Hematopoietic multipotent progenitor cell treated with erythropoietin and hydrocortisone succinate and interleukin-3 and kit ligand, for 4 days (in vitro differentiated cells): Measurements from ENCODE around the gene CNTNAP5.

ENCODE experiments used
- DNase-seq: peaks from one replicate; pipeline ENCODE4 v3.0.0-alpha.2; 2015

The CNTNAP5 gene

GRCh38 chr2:124161542-124161941, 136.5 kb downstream of the CNTNAP5 start:
- DNase-seq = no peak

- no peak for DNase-seq
Measured at GRCh38 chr2:124162256-124162655, 137.2 kb downstream of the CNTNAP5 start.

- DNase-seq = no peak
Measured at GRCh38 chr2:124163840-124164239, 138.8 kb downstream of the CNTNAP5 start.

- DNase-seq = no peak
Measured at GRCh38 chr2:124165698-124166097, 140.6 kb downstream of the CNTNAP5 start.

GRCh38 chr2:124171472-124172063, 146.5 kb downstream of the CNTNAP5 start:
- DNase-seq = no peak

- DNase-seq = no peak
Measured at GRCh38 chr2:124178719-124179118, 153.6 kb downstream of the CNTNAP5 start.

- DNase-seq = no peak
Measured at GRCh38 chr2:124180635-124181034, 155.5 kb downstream of the CNTNAP5 start.

- DNase-seq = no peak
Measured at GRCh38 chr2:124186801-124187200, 161.7 kb downstream of the CNTNAP5 start.

GRCh38 chr2:124187948-124188347, 162.9 kb downstream of the CNTNAP5 start:
- DNase-seq = no peak

- DNase-seq = no peak
Measured at GRCh38 chr2:124193706-124194105, 168.6 kb downstream of the CNTNAP5 start.

- no peak for DNase-seq
Measured at GRCh38 chr2:124201713-124202112, 176.6 kb downstream of the CNTNAP5 start.

GRCh38 chr2:124209441-124209840, 184.4 kb downstream of the CNTNAP5 start:
- DNase-seq = no peak

GRCh38 chr2:124211461-124211860, 186.4 kb downstream of the CNTNAP5 start:
- no peak for DNase-seq

- DNase-seq = no peak
Measured at GRCh38 chr2:124213977-124214587, 189.0 kb downstream of the CNTNAP5 start.

GRCh38 chr2:124246170-124246569, 221.1 kb downstream of the CNTNAP5 start:
- DNase-seq = no peak

GRCh38 chr2:124248386-124248785, 223.3 kb downstream of the CNTNAP5 start:
- DNase-seq = no peak

GRCh38 chr2:124250433-124250832, 225.3 kb downstream of the CNTNAP5 start:
- no peak for DNase-seq

- no peak for DNase-seq
Measured at GRCh38 chr2:124254621-124255020, 229.5 kb downstream of the CNTNAP5 start.

- no peak for DNase-seq
Measured at GRCh38 chr2:124257120-124257519, 232.0 kb downstream of the CNTNAP5 start.

- no peak for DNase-seq
Measured at GRCh38 chr2:124258140-124258880, 233.2 kb downstream of the CNTNAP5 start.

- no peak for DNase-seq
Measured at GRCh38 chr2:124261456-124261855, 236.4 kb downstream of the CNTNAP5 start.

- no peak for DNase-seq
Measured at GRCh38 chr2:124264551-124265091, 239.5 kb downstream of the CNTNAP5 start.

- DNase-seq = no peak
Measured at GRCh38 chr2:124267794-124268193, 242.7 kb downstream of the CNTNAP5 start.

GRCh38 chr2:124269348-124269747, 244.3 kb downstream of the CNTNAP5 start:
- DNase-seq = no peak
